Calu3 (cell line): ENCODE data around the gene POLR1D. TPM values are rescaled to one million over a fixed set of nuclear protein-coding genes. Genes with fewer than 3 reads are reported as not detected.

Experiments used
- BruUV-seq: library from RNA; stranded (reverse); fragments of 400-500 nt; replicated peaks from 2 replicates; lab custom pipeline; 2021; lab: Mats Ljungman, UMichigan
- CTCF ChIA-PET: fragments of 300-600 bp; sonication (Branson Sonifier 250); formaldehyde crosslinking; loops from one replicate; lab custom pipeline; 2022; ENCODE audit warnings: antibody characterized with exemption; lab: Charles Lee
- DNase-seq: peaks from one replicate; pipeline ENCODE4 v3.0.0; 2022
- H3K27ac Mint-ChIP-seq: one replicate; pipeline ENCODE4 v1.8.0; 2022; ENCODE audit warnings: mixed read lengths; ENCODE audit not compliant: unreplicated experiment
- H3K27me3 Mint-ChIP-seq: one replicate; pipeline ENCODE4 v1.8.0; 2022; ENCODE audit warnings: mixed read lengths; ENCODE audit not compliant: unreplicated experiment
- H3K36me3 Mint-ChIP-seq: one replicate; pipeline ENCODE4 v1.8.0; 2022; ENCODE audit warnings: mild to moderate bottlenecking, moderate library complexity, mixed read lengths; ENCODE audit not compliant: insufficient read depth, unreplicated experiment
- H3K4me1 Mint-ChIP-seq: one replicate; pipeline ENCODE4 v1.8.0; 2022; ENCODE audit warnings: mild to moderate bottlenecking, low read depth, mixed read lengths; ENCODE audit not compliant: unreplicated experiment
- H3K4me3 Mint-ChIP-seq: one replicate; pipeline ENCODE4 v1.8.0; 2022; ENCODE audit warnings: mild to moderate bottlenecking, low read depth, moderate library complexity, mixed read lengths; ENCODE audit not compliant: unreplicated experiment
- H3K9me3 Mint-ChIP-seq: one replicate; pipeline ENCODE4 v1.8.0; 2022; ENCODE audit warnings: low read depth, mixed read lengths; ENCODE audit not compliant: unreplicated experiment
- intact Hi-C: fragments of 100-400 bp; cut with micrococcal nuclease; formaldehyde crosslinking; loops from one replicate; pipeline ENCODE4 v1.10.0; 2022; ENCODE audit not compliant: unreplicated experiment
- total RNA-seq: library from RNA; stranded (reverse); gene quantifications from 2 replicates; pipeline ENCODE4 v1.2.3, GENCODE V29; 2022
- TF ChIP-seq, protein P1 (sequence below): fragments of 200-600 bp; IDR thresholded peaks from one replicate; pipeline ENCODE4 v1.8.0; 2022; ENCODE audit warnings: antibody characterized with exemption; ENCODE audit not compliant: unreplicated experiment

The POLR1D gene
- total RNA-seq, 1 experiment from 2014 or later = 97.7 TPM

DNA sequence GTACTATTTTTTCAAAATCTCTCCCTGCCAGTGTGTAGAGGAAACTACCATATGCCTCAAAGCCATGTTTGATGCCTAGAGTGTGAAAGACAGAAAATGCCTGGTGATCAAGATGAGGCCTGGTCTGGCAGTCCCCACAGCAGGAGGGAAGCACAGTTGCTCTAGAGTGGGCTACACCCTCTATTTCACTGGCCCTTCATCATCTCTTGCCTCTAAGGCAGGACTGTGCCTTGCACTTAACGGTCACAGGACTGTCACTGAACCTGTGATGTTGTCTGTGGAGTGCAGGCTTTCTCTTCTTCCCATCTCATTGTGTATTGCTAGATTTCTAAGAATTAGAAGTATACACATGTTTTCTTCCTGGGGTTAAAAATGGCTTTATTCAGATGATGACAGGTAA lies 16.3 kb downstream of the POLR1D start:
- intact Hi-C loops = no loop called here
- no TSS peak for BruUV-seq
- peaks cover 11% of the 10 kb centered on the region for H3K4me1 Mint-ChIP-seq
- no peaks in the 10 kb centered on the region for H3K27me3 Mint-ChIP-seq
- H3K36me3 Mint-ChIP-seq = no peaks in the 10 kb centered on the region
- no peaks in the 10 kb centered on the region for H3K9me3 Mint-ChIP-seq
- CTCF ChIA-PET = interaction anchor here (0.5 kb wide), 1 partner anchor 40 kb away, joined by 4 read pairs; no protein-coding TSS in a partner anchor
- DNase-seq = no peak
- no peak overlapping the region for H3K4me3 Mint-ChIP-seq
- H3K27ac Mint-ChIP-seq = no peak overlapping the region
- TF ChIP-seq, protein P1, sequence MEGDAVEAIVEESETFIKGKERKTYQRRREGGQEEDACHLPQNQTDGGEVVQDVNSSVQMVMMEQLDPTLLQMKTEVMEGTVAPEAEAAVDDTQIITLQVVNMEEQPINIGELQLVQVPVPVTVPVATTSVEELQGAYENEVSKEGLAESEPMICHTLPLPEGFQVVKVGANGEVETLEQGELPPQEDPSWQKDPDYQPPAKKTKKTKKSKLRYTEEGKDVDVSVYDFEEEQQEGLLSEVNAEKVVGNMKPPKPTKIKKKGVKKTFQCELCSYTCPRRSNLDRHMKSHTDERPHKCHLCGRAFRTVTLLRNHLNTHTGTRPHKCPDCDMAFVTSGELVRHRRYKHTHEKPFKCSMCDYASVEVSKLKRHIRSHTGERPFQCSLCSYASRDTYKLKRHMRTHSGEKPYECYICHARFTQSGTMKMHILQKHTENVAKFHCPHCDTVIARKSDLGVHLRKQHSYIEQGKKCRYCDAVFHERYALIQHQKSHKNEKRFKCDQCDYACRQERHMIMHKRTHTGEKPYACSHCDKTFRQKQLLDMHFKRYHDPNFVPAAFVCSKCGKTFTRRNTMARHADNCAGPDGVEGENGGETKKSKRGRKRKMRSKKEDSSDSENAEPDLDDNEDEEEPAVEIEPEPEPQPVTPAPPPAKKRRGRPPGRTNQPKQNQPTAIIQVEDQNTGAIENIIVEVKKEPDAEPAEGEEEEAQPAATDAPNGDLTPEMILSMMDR = no peak

DNA sequence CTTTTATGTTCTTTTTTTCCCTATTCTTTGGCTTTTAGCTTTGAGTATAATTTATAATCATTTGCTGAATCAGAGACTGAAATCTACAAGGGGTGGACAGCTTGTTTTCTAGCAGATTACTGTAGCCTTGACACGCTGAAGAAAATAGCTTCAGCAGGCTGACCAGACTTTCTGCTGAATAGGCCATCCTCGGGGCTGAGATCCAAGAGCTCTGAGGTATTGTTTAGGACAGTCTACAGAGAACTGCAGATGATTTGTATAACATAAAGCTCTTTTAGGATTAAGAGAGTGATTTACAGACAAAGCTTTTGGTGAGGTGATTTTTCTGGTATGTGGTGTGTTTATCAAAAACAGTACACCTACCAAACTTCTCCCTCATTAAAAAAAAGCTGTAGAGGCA lies 16.8 kb downstream of the POLR1D start:
- intact Hi-C loops = no loop called here
- no peak for DNase-seq
- no peaks in the 10 kb centered on the region for H3K27me3 Mint-ChIP-seq
- H3K36me3 Mint-ChIP-seq = no peaks in the 10 kb centered on the region
- no peaks in the 10 kb centered on the region for H3K9me3 Mint-ChIP-seq
- TF ChIP-seq, protein P1 = no peak
- H3K27ac Mint-ChIP-seq = no peak overlapping the region
- peaks cover 16% of the 10 kb centered on the region for H3K4me1 Mint-ChIP-seq
- BruUV-seq = no TSS peak
- no peak overlapping the region for H3K4me3 Mint-ChIP-seq
- CTCF ChIA-PET = interaction anchor here (0.5 kb wide), 1 partner anchor 39 kb away, joined by 4 read pairs; no protein-coding TSS in a partner anchor

DNA sequence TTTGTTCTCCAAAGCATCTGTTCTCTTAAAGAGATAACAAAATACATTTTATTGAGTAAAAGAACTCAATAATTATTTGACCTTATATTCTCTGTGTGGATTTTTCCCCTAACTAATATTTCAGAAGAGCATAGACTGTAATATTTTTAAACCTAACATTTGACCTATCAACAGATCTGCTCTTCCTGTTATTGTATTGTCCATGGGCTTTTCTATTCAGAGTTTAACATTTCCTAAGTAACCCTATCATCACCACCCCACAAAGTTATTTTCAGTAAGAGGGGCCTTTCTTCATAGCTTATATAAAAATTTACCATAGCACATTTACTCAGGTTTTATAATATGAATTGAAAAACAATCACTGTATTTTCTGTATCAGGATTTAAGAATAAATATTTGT lies 17.5 kb downstream of the POLR1D start:
- H3K27ac Mint-ChIP-seq = no peak overlapping the region
- intact Hi-C loops = no loop called here
- H3K4me3 Mint-ChIP-seq = no peak overlapping the region
- no peak for DNase-seq
- peaks cover 16% of the 10 kb centered on the region for H3K4me1 Mint-ChIP-seq
- no peaks in the 10 kb centered on the region for H3K36me3 Mint-ChIP-seq
- no TSS peak for BruUV-seq
- TF ChIP-seq, protein P1 = no peak
- no peaks in the 10 kb centered on the region for H3K27me3 Mint-ChIP-seq
- H3K9me3 Mint-ChIP-seq = no peaks in the 10 kb centered on the region
- CTCF ChIA-PET = no interaction called here

DNA sequence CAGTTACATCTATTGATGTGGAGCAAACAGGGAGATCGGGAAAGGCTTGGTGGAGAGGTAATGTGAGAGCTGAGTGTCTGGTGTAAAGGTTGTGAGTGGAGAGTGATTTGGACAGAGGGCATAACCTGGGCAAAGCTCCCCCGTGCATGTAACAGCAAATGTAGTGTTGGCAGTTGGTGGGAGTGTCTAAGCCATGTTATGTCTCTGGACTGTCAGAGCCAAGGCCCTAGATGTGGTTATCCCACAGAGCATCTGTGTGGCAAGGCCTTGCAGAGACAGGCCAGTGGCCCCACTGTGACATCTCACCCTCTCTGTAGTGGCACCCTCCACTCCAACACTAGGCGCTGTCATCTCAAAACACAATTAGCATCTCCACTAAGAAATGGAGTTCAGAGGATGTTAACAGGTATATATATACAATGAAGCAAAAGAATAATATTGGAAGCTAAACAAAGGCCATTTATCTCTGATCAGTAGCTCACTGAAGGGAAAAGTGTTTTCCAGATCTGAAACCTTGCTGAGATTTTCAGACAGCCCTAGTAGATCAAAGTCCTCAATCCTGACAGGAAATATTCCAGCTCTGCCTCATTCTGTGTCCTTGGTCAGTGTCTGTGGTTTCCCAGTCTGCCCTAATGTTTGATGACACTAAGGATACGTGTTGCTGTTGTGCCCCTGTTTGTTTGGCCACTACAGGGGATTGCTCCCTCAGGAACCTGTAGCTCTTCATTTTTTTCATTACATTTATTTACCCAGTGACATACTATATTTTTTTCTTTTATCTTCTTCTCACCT lies 20.2 kb downstream of the POLR1D start:
- H3K36me3 Mint-ChIP-seq = no peaks in the 10 kb centered on the region
- CTCF ChIA-PET = no interaction called here
- no peaks in the 10 kb centered on the region for H3K27me3 Mint-ChIP-seq
- no peaks in the 10 kb centered on the region for H3K9me3 Mint-ChIP-seq
- H3K27ac Mint-ChIP-seq = no peak overlapping the region
- DNase-seq = no peak
- no TSS peak for BruUV-seq
- no peak overlapping the region for H3K4me3 Mint-ChIP-seq
- TF ChIP-seq, protein P1 = no peak
- intact Hi-C loops = no loop called here
- H3K4me1 Mint-ChIP-seq = peaks cover 16% of the 10 kb centered on the region
